D721Med (cell line): ENCODE measurements around the gene RPL6.

ENCODE experiments used
- DNase-seq: peaks from one replicate; pipeline ENCODE4 v3.0.0; 2011; ENCODE audit warnings: low spot score; ENCODE audit not compliant: insufficient read length
- FAIRE-seq: peaks from 2 replicates; lab custom pipeline; 2011; peaks lifted over from hg19 to GRCh38; lab: Jason Lieb, UNC
- CTCF ChIP-seq: IDR thresholded peaks from 2 replicates; pipeline ENCODE4 v1.5.1; 2012; ENCODE audit warnings: mild to moderate bottlenecking, control low read depth; ENCODE audit not compliant: insufficient read depth; ENCODE audit errors: missing control alignments

The RPL6 gene

GRCh38 chr12:112382866-112383265 lies 26.5 kb downstream of the RPL6 start:
- FAIRE-seq (no peak), DNase-seq (no peak)
- TF ChIP-seq CTCF: no peak

GRCh38 chr12:112381883-112382796 lies 27.3 kb downstream of the RPL6 start, which contains the start of gene HECTD4:
TSS of gene HECTD4 (minus strand) at chr12:112382431. CDS start at chr12:112382128, 303 bp downstream.
- DNase-seq (peak; percentile 90), FAIRE-seq (no peak)
- TF ChIP-seq CTCF: no peak

DNA sequence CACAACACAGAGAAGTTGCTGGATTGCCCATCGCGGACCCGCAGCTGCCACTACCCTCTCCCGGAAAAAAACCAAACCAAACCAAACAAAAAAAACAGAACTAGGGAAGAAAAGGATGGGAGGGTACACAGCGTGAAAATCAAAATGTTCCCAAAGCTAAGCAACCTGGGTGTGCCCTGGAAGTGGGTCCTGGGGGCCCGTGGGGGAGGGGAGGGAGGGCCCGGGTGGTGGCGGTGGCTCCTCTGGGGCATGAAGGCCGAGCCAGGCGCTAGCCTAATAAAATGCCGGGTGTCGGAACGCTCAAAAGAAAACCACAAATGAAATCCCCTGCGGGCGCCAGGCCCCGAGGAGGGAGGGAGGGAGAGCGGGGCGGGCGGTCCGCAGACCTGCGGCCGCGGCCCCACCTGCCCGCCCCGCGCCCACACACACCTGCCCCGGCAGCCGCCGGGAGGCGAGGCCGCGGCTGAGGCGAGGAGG lies 28.0 kb downstream of the RPL6 start:
- FAIRE-seq (no peak), DNase-seq (no peak)
- no peak for TF ChIP-seq CTCF

DNA sequence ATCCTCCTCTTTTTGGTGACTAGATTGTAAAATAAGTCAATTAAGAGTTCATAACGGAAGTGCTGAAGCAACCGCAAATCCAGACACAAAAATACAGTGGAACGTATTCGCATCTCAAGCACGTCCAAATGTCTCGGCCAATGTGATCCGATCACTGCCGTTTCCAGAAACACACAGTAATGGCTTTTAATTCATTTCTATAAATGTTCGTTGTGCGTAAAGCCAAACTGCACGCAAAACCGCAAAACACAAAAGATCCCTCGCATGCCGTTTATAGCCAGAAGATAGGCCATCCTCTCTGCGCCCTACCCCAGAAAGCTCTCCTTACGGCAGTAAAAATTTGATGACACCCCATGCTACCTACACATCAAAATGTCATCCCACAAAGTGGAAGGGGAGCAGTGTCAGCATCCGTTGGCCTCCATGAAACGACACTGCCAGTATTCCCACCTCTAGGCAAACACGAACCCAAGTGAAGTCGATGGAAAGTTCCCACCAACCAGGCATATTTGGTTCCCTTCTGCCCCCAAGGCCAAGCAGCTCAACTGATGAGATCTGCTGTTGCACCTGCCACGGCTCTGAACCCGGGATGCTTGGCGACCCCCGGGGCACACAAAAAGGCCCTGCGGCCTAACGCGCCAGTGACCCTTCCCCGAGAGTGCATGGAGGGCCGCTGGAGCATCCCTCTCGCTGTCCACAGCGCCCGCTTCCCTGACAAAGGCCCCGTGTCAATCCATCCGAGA lies 28.6 kb downstream of the RPL6 start:
- FAIRE-seq (no peak), DNase-seq (no peak)
- TF ChIP-seq CTCF: no peak

GRCh38 chr12:112375105-112375504 lies 34.3 kb downstream of the RPL6 start:
- FAIRE-seq (no peak), DNase-seq (no peak)
- no peak for TF ChIP-seq CTCF

- DNase-seq (no peak), FAIRE-seq (no peak)
- no peak for TF ChIP-seq CTCF
Measured at GRCh38 chr12:112374166-112374740, 35.2 kb downstream of the RPL6 start.
